ENCODE results near the gene BLOC1S4.
A peak's percentile ranks its signal among the peaks of the same experiment; 100 is the strongest.

The BLOC1S4 gene

GRCh38 chr4:6692379-6692778 is 23.6 kb upstream of the BLOC1S4 start:
- DNase-seq (ENCODE audit: low read depth in 3 of 3) = no peak

- no peak for DNase-seq (ENCODE audit: low read depth in 3 of 3)
These were observed 23.2 kb upstream of the BLOC1S4 start for GRCh38 chr4:6692806-6693205.

- no peak for DNase-seq (ENCODE audit: low read depth in 3 of 3)
These were observed 22.5 kb upstream of the BLOC1S4 start, which contains the start of gene S100P for GRCh38 chr4:6693231-6694176. S100P (plus strand) TSS chr4:6693878; CDS start chr4:6693933, 55 bp downstream.

- DNase-seq (ENCODE audit: low read depth in 3 of 3) = no peak
These were observed 21.6 kb upstream of the BLOC1S4 start for GRCh38 chr4:6694177-6694901.

- DNase-seq (ENCODE audit: low read depth in 3 of 3) = no peak
These were observed 20.0 kb upstream of the BLOC1S4 start for GRCh38 chr4:6695660-6696610.

- DNase-seq (ENCODE audit: low read depth in 3 of 3) = no peak
These were observed 19.4 kb upstream of the BLOC1S4 start for GRCh38 chr4:6696611-6697010.

GRCh38 chr4:6697131-6697530 is 18.8 kb upstream of the BLOC1S4 start:
- no peak for DNase-seq (ENCODE audit: low read depth in 3 of 3)

GRCh38 chr4:6699388-6699787 is 16.6 kb upstream of the BLOC1S4 start:
- no peak for DNase-seq (ENCODE audit: low read depth in 3 of 3)

GRCh38 chr4:6699903-6700302 is 16.1 kb upstream of the BLOC1S4 start:
- DNase-seq (ENCODE audit: low read depth in 3 of 3) = no peak

GRCh38 chr4:6701371-6701770 is 14.6 kb upstream of the BLOC1S4 start:
- no peak for DNase-seq (ENCODE audit: low read depth in 3 of 3)

- DNase-seq (ENCODE audit: low read depth in 3 of 3) = no peak
These were observed 13.2 kb upstream of the BLOC1S4 start for GRCh38 chr4:6702761-6703160.

- no peak for DNase-seq (ENCODE audit: low read depth in 3 of 3)
These were observed 12.2 kb upstream of the BLOC1S4 start for GRCh38 chr4:6703786-6704185.

GRCh38 chr4:6705646-6706045 is 10.3 kb upstream of the BLOC1S4 start:
- DNase-seq (ENCODE audit: low read depth in 3 of 3) = no peak

GRCh38 chr4:6706173-6706572 is 9.8 kb upstream of the BLOC1S4 start:
- DNase-seq (ENCODE audit: low read depth in 3 of 3) = no peak

- peak; percentile 85 to 96 (median 93) for DNase-seq (ENCODE audit: low read depth in 3 of 3)
These were observed 6.5 kb upstream of the BLOC1S4 start, which contains the start of gene MRFAP1L1 for GRCh38 chr4:6709230-6710114. MRFAP1L1 (minus strand) TSS chr4:6709865; CDS start chr4:6709629, 236 bp downstream.

GRCh38 chr4:6710282-6710681 is 5.7 kb upstream of the BLOC1S4 start:
- no peak for DNase-seq (ENCODE audit: low read depth in 3 of 3)

GRCh38 chr4:6710996-6711395 is 5.0 kb upstream of the BLOC1S4 start:
- no peak for DNase-seq (ENCODE audit: low read depth in 3 of 3)

- no peak for DNase-seq (ENCODE audit: low read depth in 3 of 3)
These were observed 1.0 kb upstream of the BLOC1S4 start for GRCh38 chr4:6714954-6715353.

- no peak for DNase-seq (ENCODE audit: low read depth in 3 of 3)
These were observed 313 bp upstream of the BLOC1S4 start for GRCh38 chr4:6715704-6716017.

GRCh38 chr4:6716958-6717655 is 1.1 kb downstream of the BLOC1S4 start:
- no peak for DNase-seq (ENCODE audit: low read depth in 3 of 3)

All from stimulated activated CD4-positive, alpha-beta T cell treated with anti-CD3 and anti-CD28 coated beads, TNF-alpha, amount 100 ng/mL, for 4 hours (primary cell).